KMS-11 (cell line): ENCODE results near the gene HBA2.

Experiments
- H2AFZ ChIP-seq: fragments of 200-600 bp; sonication (generic); 2 replicates; pipeline ENCODE4 v1.6.1; 2016; ENCODE audit warnings: antibody characterized with exemption, mixed run types, low read depth
- H3K27ac ChIP-seq: fragments of 200-600 bp; sonication (generic); 2 replicates; pipeline ENCODE4 v1.6.1; 2016; ENCODE audit warnings: mild to moderate bottlenecking, mixed run types
- H3K27me3 ChIP-seq: fragments of 200-600 bp; sonication (generic); 2 replicates; pipeline ENCODE4 v1.6.1; 2017; ENCODE audit warnings: mild to moderate bottlenecking, low read depth, mixed run types, moderate library complexity; ENCODE audit not compliant: insufficient read depth
- H3K36me3 ChIP-seq: fragments of 200-600 bp; sonication (generic); 2 replicates; pipeline ENCODE4 v1.6.1; 2017; ENCODE audit warnings: mild to moderate bottlenecking, mixed run types; ENCODE audit not compliant: insufficient read depth
- H3K4me1 ChIP-seq: fragments of 200-600 bp; sonication (generic); 2 replicates; pipeline ENCODE4 v1.6.1; 2016; ENCODE audit warnings: mild to moderate bottlenecking, low read depth, mixed run types; ENCODE audit not compliant: poor library complexity, severe bottlenecking
- H3K4me2 ChIP-seq: fragments of 200-600 bp; sonication (generic); 2 replicates; pipeline ENCODE4 v1.7.0; 2016; ENCODE audit warnings: mild to moderate bottlenecking, mixed run types
- H3K4me3 ChIP-seq: fragments of 200-600 bp; sonication (generic); IDR thresholded peaks from 2 replicates; pipeline ENCODE4 v1.6.1; 2017; ENCODE audit warnings: low read depth, low read length, mixed read lengths; ENCODE audit not compliant: insufficient read depth
- H3K79me2 ChIP-seq: fragments of 200-600 bp; sonication (generic); 2 replicates; pipeline ENCODE4 v1.6.1; 2016; ENCODE audit warnings: low read depth, mixed run types; ENCODE audit not compliant: insufficient read depth
- H3K9ac ChIP-seq: fragments of 200-600 bp; sonication (generic); 2 replicates; pipeline ENCODE4 v1.6.1; 2016; ENCODE audit warnings: mild to moderate bottlenecking, mixed run types
- H4K20me1 ChIP-seq: fragments of 200-600 bp; sonication (generic); 2 replicates; pipeline ENCODE4 v1.6.1; 2016; ENCODE audit warnings: mild to moderate bottlenecking, mixed run types; ENCODE audit not compliant: insufficient read depth
- TF ChIP-seq, protein P1 (sequence below): fragments of 200-600 bp; sonication (generic); conservative IDR thresholded peaks from 2 replicates; pipeline ENCODE4 v1.6.1; 2017; ENCODE audit warnings: low read depth, mild to moderate bottlenecking, antibody characterized with exemption, low read length, moderate library complexity, mixed read lengths

The HBA2 gene

DNA sequence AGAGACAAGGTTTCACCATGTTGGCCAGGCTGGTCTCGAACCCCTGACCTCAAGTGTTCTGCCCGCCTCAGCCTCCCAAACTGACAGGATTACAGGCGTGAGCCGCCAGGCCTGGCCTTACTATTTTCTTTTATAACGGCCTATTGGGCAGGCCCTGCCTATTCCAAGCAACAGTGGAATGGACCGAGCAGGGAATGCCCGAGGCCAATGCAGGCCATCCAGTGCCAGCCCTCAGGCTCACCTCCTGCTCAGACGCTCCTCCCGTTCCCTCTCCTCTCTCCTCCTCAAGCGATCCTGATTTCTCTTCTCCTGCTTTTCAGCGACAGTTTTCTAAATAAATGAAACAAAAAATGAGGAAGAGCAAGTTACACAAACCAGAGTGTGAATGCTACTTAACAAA, 20.0 kb downstream of the HBA2 start:
- Histone ChIP-seq H4K20me1 (no peaks in the 10 kb centered on the region; the same call in 1 of the 2 replicates), H3K4me3 (no peak overlapping the region), H3K36me3 (peaks cover 7% of the 10 kb centered on the region; the same call in 1 of the 2 replicates), H3K27me3 (no peaks in the 10 kb centered on the region), H2AFZ (no peak overlapping the region), H3K4me2 (no peak overlapping the region), H3K79me2 (no peaks in the 10 kb centered on the region), H3K9ac (no peak overlapping the region), H3K27ac (no peak overlapping the region), H3K4me1 (no peaks in the 10 kb centered on the region)
- TF ChIP-seq, protein P1, sequence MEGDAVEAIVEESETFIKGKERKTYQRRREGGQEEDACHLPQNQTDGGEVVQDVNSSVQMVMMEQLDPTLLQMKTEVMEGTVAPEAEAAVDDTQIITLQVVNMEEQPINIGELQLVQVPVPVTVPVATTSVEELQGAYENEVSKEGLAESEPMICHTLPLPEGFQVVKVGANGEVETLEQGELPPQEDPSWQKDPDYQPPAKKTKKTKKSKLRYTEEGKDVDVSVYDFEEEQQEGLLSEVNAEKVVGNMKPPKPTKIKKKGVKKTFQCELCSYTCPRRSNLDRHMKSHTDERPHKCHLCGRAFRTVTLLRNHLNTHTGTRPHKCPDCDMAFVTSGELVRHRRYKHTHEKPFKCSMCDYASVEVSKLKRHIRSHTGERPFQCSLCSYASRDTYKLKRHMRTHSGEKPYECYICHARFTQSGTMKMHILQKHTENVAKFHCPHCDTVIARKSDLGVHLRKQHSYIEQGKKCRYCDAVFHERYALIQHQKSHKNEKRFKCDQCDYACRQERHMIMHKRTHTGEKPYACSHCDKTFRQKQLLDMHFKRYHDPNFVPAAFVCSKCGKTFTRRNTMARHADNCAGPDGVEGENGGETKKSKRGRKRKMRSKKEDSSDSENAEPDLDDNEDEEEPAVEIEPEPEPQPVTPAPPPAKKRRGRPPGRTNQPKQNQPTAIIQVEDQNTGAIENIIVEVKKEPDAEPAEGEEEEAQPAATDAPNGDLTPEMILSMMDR, result no peak

DNA sequence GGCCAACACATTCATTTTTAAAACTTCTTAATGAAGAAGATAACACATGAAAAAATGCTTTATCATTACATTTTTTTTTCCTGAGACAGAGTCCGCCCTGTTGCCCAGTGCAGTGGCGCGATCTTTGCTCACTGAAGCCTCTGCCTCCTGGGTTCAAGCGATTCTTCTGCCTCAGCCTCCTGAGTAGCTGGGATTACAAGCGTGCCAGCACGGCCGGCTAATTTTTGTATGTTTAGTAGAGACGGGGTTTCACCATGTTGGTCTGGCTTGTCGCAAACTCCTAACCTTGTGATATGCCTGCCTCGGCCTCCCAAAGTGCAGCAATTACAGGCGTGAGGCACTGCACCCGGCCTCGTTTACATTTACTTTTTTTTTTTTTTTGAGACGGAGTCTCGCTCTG, 20.8 kb downstream of the HBA2 start:
- peaks cover 9% of the 10 kb centered on the region; the same call in 1 of the 2 replicates for H3K36me3 ChIP-seq
- no peaks in the 10 kb centered on the region for H3K27me3 ChIP-seq
- H3K27ac ChIP-seq, result no peak overlapping the region
- no peak overlapping the region for H2AFZ ChIP-seq
- H4K20me1 ChIP-seq, result no peaks in the 10 kb centered on the region; the same call in 1 of the 2 replicates
- H3K4me3 ChIP-seq, result no peak overlapping the region
- TF ChIP-seq, protein P1, result no peak
- H3K79me2 ChIP-seq, result no peaks in the 10 kb centered on the region
- H3K9ac ChIP-seq, result no peak overlapping the region
- no peaks in the 10 kb centered on the region for H3K4me1 ChIP-seq
- no peak overlapping the region for H3K4me2 ChIP-seq

DNA sequence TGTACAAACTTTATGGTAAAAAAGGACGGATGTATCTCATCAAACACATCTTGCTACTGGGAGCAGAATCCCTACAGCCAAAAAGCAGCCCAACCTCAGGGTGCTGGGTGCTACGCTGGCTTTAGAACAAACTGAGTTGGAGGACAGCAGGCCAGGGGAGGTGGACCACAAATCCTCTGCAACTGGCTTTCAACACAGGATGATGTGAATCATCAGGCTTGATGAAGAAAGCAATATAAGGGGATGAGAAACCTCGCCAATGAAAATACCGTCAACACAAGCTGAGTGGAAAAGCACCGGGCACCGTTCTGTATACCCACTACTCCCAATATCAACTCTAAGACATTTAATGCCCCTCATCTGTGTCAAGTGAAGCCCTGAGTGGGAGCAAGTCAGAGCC, 21.8 kb downstream of the HBA2 start:
- H4K20me1 ChIP-seq, result no peaks in the 10 kb centered on the region; the same call in 1 of the 2 replicates

DNA sequence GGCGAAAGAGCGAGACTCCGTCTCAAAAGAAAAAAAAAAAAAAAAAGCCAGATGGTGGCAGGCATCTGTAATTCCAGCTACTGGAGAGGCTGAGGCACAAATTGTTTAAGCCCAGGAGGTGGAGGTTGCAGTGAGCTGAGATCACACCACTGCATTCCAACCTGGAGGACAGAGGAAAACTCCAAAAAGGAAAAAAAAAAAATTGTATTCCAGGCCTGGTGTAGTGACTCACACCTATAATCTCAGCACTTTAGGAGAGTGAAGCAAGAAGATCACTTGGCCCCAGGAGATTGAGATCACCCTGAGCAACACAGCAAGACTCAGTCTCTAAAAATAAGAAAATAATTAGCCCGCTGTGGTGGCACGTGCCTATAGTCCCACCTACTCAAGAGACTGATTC, 27.7 kb downstream of the HBA2 start:
- TF ChIP-seq, protein P1, result no peak
- no peaks in the 10 kb centered on the region for H3K79me2 ChIP-seq
- H3K27me3 ChIP-seq, result no peaks in the 10 kb centered on the region
- H3K9ac ChIP-seq, result no peak overlapping the region
- H3K4me2 ChIP-seq, result no peak overlapping the region
- H3K36me3 ChIP-seq, result peaks cover 27% of the 10 kb centered on the region; the same call in 1 of the 2 replicates
- H3K4me1 ChIP-seq, result no peaks in the 10 kb centered on the region
- H4K20me1 ChIP-seq, result no peaks in the 10 kb centered on the region
- no peak overlapping the region for H3K4me3 ChIP-seq
- H2AFZ ChIP-seq, result no peak overlapping the region
- no peak overlapping the region for H3K27ac ChIP-seq

More for the DNA sequence above, 21.8 kb downstream of the HBA2 start:
- Histone ChIP-seq H3K4me3 (no peak overlapping the region), H3K27ac (no peak overlapping the region), H2AFZ (no peak overlapping the region), H3K79me2 (no peaks in the 10 kb centered on the region), H3K4me1 (no peaks in the 10 kb centered on the region), H3K4me2 (no peak overlapping the region), H3K27me3 (no peaks in the 10 kb centered on the region), H3K36me3 (peaks cover 18% of the 10 kb centered on the region; the same call in 1 of the 2 replicates), H3K9ac (no peak overlapping the region)
- TF ChIP-seq, protein P1, result no peak
